CD4-positive, alpha-beta T cell treated with Interleukin-10 for 1 hour (primary cell): ENCODE data around the gene SLX9.

Experiments used
- DNase-seq: peaks from one replicate; pipeline ENCODE4 v3.0.0-alpha.2; 2020

SLX9 gene

GRCh38 chr21:45009616-45010015, 69.8 kb downstream of the SLX9 start:
- no peak for DNase-seq

DNA sequence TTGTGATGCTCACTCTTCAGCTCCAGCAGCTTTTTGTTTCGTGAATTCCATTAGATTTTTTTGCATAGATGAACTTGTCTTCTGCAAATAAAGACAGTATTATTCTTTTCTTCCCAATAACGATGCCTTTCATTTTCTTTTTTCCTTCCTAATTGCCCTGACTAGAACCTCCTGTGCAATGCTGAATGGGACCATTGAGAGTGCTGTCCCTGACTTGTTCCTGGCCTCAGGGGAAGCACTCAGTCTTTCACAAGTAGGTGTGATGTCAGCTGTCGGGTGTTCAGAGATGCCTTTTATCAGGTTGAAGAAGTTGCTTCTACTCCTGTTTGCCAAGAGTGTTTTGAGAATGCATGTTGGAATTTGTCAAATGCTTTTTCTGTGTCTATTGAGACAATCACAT, 70.3 kb downstream of the SLX9 start:
- DNase-seq: no peak

- DNase-seq: no peak
Observed at GRCh38 chr21:45010860-45011259, 71.0 kb downstream of the SLX9 start.

DNA sequence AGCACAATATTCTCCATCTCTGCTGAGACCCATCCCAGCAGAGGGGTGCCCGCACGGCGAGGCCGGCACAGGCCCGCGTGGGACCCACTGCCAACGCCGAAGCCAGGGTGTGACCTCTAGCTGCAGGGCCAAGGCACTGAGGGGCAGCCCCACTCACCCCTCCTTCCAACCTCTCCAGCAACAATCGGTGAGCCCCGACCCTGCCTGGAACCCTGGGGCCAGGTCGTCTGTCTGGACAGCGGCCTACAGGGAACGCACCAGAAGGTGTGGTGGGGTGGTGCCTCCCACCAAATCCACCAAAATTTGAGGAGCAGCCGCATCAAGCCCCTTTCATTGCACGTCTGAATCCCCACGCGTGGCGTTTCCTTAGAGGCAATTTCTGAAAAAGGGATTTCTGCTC, 71.6 kb downstream of the SLX9 start:
- no peak for DNase-seq

DNA sequence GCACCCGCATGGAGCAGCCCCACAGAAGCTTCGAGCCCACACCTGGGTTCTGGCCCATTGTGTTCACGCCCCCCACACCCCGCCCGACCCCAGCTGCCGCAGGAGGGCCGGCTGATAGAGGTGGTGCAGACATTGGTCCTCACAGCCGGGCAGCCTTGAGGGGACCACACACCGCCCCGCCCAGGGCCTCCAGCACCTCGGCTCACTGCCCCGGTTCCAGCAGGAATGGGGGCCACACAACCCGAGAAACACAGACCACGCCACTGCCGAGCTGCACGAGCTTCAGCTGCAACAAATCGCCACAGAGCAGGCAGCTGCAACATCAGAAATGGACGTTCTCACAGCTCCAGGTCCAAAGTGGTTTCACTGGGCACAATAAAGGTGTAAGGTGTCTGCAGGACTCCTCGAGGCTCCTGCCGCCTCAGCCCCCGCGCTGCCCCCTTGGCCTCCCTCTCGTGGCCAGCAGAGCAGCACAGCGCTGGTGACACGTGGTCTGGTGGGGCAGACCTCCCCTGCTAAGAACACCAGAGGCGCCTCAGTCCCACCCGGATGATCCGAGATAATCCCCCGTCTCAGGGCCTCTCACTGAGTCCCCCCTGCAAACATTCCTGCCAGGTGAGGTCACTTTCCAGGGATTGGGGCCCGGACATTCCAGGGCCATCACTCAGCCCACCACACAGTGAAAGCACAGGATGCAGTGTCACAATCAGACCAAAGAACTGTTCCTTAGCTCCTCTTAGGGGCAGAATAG, 72.3 kb downstream of the SLX9 start:
- DNase-seq: no peak

- no peak for DNase-seq
Observed at GRCh38 chr21:45012662-45013259, 72.9 kb downstream of the SLX9 start.

- no peak for DNase-seq
Observed at GRCh38 chr21:45013260-45013841, 73.5 kb downstream of the SLX9 start.

- no peak for DNase-seq
Observed at GRCh38 chr21:45014747-45015468, 75.1 kb downstream of the SLX9 start.

- DNase-seq: no peak
Observed at GRCh38 chr21:45015469-45015860, 75.6 kb downstream of the SLX9 start.

- no peak for DNase-seq
Observed at GRCh38 chr21:45016031-45016405, 76.2 kb downstream of the SLX9 start.

DNA sequence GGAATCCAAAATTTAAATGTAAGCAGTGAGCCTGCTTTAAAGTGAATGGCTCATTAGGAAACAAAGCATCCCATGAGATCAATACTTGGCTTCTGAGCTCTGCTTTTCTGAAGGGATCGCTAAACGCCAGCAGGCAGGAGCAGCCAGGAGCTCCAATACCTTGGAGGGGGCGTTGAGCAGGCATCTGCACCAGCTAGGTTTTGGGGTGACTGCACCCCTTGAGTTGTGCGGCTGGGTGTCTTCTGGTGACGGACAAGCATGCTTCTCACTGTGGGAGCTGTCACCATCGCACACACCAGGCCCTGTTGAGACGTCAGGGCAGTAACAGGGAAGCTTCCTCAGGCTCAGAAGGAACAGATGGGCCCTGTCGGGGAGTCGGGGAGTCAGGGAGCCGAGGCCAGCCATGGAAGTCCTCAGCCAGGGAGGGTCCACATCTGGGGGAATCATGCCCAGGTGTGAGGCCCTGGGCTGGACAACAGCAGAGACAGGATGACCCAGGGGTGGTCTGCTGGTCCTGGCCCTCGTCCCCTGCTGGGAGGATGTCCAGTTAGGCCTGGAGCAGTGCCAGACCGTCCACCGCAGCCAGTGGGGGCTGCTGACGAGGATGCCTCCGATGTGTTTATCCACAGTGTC, 76.7 kb downstream of the SLX9 start:
- DNase-seq: no peak

DNA sequence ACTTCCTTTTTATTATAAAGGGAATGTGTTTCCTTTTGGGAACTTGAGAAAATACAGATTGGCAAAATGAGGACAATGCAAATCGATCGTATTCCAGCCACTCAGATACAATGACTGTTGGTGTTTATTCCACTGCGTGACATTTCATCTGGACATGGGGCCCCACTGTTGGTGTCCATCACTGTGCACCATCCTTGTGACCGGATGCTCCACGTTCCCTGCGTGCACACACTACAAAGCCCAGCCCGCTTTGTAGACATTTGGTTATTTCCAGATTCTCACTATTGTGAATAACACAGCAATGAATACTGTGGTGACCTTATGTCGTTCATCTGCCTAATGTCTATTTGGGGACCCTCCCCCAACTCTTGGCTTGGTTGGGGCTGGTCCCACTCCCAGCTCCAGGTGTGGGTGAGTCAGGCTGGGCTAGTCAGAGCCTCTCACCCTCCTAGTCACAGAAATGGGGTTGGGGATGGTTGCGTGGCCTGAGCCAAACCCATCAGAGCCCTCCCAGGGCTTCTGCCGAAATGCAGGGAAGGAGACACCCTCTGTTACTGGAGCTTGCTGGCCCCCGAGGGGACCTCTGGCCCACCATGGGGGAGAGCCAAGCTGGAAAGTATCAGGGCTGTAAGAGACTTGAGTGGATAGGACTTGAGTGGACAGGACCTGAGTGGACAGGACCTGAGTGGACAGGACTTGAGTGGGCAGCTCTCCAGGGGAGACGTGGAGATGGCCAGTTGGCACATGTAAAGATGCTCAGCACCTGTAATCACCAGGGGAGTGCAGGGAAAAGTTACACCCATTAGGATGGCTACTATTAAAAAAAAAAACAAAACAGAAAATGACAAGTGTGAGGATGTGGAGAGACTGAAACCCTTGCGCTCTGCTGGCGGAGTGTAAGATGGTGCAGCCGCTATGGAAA, 77.5 kb downstream of the SLX9 start:
- DNase-seq: no peak

- DNase-seq: no peak
Observed at GRCh38 chr21:45018131-45019075, 78.6 kb downstream of the SLX9 start.

DNA sequence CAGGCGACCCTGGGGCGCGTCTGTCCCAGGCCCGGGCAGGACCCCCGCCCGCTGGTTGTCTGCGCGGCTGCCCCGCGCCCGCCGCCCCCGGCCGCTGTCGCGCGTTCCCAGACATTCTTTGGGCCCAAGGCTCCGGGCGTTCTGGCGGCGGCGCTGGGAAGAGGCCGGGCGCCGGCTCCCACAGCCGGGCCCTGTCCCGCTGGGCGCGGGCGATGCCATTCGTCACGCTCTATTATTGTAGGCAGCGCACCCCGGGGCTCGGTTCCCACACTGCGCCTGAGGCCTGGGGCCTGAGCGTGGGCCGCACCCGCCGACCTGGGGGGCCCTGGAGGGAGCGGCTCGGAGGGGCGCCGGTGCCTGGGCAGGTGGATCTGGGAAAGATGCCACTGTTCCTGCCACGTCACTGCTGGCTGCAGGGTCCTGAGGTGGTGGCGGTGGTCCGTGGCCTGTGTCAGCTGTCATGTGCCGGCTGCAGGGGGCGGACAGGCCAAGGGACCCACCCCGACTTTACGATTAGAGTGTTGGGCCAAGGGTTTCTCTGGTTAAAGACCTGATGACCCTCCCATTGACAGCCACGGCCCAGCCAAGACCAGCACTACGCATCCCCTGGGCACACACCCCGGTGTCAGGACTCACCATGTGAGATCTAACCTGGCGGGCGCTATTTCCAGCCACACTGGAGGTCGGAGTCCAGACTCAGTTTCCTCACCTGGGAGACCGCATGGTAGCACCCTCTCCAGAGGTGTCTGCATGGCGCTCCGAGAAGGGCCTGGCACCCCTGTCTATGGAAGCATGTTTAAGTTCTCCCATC, 79.5 kb downstream of the SLX9 start:
- DNase-seq: no peak

- DNase-seq: no peak
Observed at GRCh38 chr21:45019887-45020537, 80.2 kb downstream of the SLX9 start.

DNA sequence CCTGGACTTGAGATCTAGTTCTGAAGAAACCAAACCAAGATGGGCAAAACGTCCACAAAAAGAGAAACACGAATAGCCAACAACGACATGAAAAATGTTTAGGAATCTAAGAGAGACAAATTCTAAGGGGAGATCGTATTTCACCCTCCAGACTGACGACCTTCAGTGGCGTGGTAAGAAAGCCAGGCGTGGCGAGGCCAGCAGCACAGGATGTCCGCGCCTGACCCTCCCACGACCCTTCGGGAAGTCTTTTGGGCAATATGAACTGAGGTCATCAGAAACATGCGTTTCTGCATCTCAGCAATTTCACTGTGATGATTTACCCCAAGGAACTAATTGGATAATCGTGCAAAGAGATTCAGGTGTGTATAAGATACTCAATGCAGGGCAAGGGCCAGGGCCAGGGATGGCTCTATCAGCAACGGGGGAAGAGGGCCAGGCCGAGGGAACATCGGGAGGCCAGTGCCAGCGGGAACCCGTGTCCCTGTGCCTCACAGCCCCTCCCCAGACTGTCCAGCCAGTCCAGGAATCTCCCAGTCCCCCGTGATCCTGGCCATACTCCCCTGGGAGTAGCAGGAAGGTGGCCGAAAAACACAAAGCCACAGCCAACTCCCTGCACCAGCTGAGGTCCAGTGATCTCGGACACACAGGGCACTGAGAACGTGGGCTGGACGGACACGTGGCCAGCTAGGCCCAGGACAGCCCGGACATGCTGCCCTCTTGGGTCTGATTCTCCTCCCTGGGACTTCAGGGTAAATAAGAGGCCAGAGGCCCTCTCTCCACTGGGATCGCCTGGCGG, 81.0 kb downstream of the SLX9 start:
- no peak for DNase-seq

GRCh38 chr21:45021428-45022347, 81.9 kb downstream of the SLX9 start:
- no peak for DNase-seq

GRCh38 chr21:45022348-45022675, 82.5 kb downstream of the SLX9 start:
- DNase-seq: no peak
